H1 (cell line): ENCODE results near the gene GALNT18. TPM values are rescaled to one million over a fixed set of nuclear protein-coding genes. Genes with fewer than 3 reads are reported as not detected.

ENCODE experiments used
- CTCF ChIA-PET: fragments of 300-600 bp; sonication (Branson Sonifier 250); formaldehyde crosslinking; loops from one replicate; lab custom pipeline; 2021; ENCODE audit not compliant: partially characterized antibody; lab: Charles Lee
- POLR2A ChIA-PET: fragments of 300-600 bp; sonication (Branson Sonifier 250); formaldehyde crosslinking; loops from one replicate; lab custom pipeline; 2021; ENCODE audit warnings: inconsistent platforms; ENCODE audit not compliant: partially characterized antibody; lab: Charles Lee
- DNase-seq, 2 experiments: peaks; one replicate each; pipeline versions ENCODE4 v3.0.0 to v3.0.0-alpha.2; 2010 to 2022; ENCODE audit warnings: low spot score in 2 of 2, low read depth in 1 of 2, mixed read lengths in 1 of 2
- FAIRE-seq: peaks from 2 replicates; lab custom pipeline; 2011; peaks lifted over from hg19 to GRCh38; lab: Jason Lieb, UNC
- H2AFZ ChIP-seq: 2 replicates; pipeline ENCODE4 v1.8.1; 2012; ENCODE audit warnings: low read length, inconsistent platforms
- H2AK5ac ChIP-seq: 2 replicates; pipeline ENCODE4 v1.6.1; 2013; ENCODE audit warnings: low read depth, low read length
- H2BK120ac ChIP-seq: replicated peaks from 2 replicates; pipeline ENCODE3; 2013; ENCODE audit warnings: low read depth, low read length, inconsistent platforms
- H2BK12ac ChIP-seq: 2 replicates; pipeline ENCODE4 v1.6.1; 2013; ENCODE audit warnings: low read depth, low read length
- H2BK15ac ChIP-seq: 2 replicates; pipeline ENCODE4 v1.6.1; 2013; ENCODE audit warnings: low read length
- H2BK20ac ChIP-seq: 2 replicates; pipeline ENCODE4 v1.6.1; 2013; ENCODE audit warnings: low read length
- H2BK5ac ChIP-seq: 2 replicates; pipeline ENCODE4 v1.6.1; 2013; ENCODE audit warnings: low read depth, low read length
- H3K14ac ChIP-seq: 2 replicates; pipeline ENCODE4 v1.6.1; 2013; ENCODE audit warnings: inconsistent platforms; ENCODE audit not compliant: insufficient read length
- H3K18ac ChIP-seq: 2 replicates; pipeline ENCODE4 v1.6.1; 2013; ENCODE audit warnings: low read length; ENCODE audit errors: extremely low read depth
- H3K23ac ChIP-seq: 2 replicates; pipeline ENCODE4 v1.6.1; 2013; ENCODE audit warnings: inconsistent platforms; ENCODE audit not compliant: insufficient read length
- H3K23me2 ChIP-seq: 2 replicates; pipeline ENCODE4 v1.6.1; 2013; ENCODE audit warnings: low read depth, low read length
- H3K27ac ChIP-seq: 2 replicates; pipeline ENCODE4 v1.6.1; 2011; ENCODE audit warnings: low read depth, low read length, inconsistent platforms
- H3K27me3 ChIP-seq, 4 experiments: replicated peaks in 1 of 4; 1 replicate in 1 of 4; 2 replicates in 3 of 4; pipeline versions ENCODE4 v1.6.1 to v1.8.1; 2011 to 2013; ENCODE audit warnings: low read length in 3 of 4, mild to moderate bottlenecking in 3 of 4, inconsistent platforms in 2 of 4, mixed read lengths in 2 of 4, moderate library complexity in 1 of 4; ENCODE audit not compliant: control insufficient read depth in 3 of 4, insufficient read depth in 3 of 4; ENCODE audit errors: extremely low read depth in 1 of 4
- H3K36me3 ChIP-seq, 4 experiments: 2 replicates each; pipeline versions ENCODE4 v1.6.1 to v1.8.1; 2011 to 2013; ENCODE audit warnings: mild to moderate bottlenecking in 4 of 4, low read length in 3 of 4, moderate library complexity in 2 of 4, control low read depth in 1 of 4, inconsistent platforms in 1 of 4; ENCODE audit not compliant: insufficient read depth in 4 of 4, control insufficient read depth in 2 of 4
- H3K4ac ChIP-seq: replicated peaks from 2 replicates; pipeline ENCODE3; 2013; ENCODE audit warnings: low read length, low read depth, mixed read lengths, inconsistent platforms; ENCODE audit not compliant: insufficient read length
- H3K4me1 ChIP-seq, 4 experiments: replicated peaks in 1 of 4; 1 replicate in 1 of 4; 2 replicates in 3 of 4; pipeline versions ENCODE4 v1.6.1 to v1.8.1; 2011 to 2013; ENCODE audit warnings: low read length in 3 of 4, inconsistent platforms in 2 of 4, mixed read lengths in 1 of 4; ENCODE audit not compliant: insufficient read depth in 4 of 4, control insufficient read depth in 3 of 4
- H3K4me2 ChIP-seq, 2 experiments: 2 replicates each; pipeline versions ENCODE4 v1.6.1 to v1.8.1; 2011 to 2013; ENCODE audit warnings: low read depth in 2 of 2, low read length in 2 of 2, control low read depth in 1 of 2, inconsistent platforms in 1 of 2, mild to moderate bottlenecking in 1 of 2; ENCODE audit not compliant: insufficient read depth in 1 of 2
- H3K4me3 ChIP-seq, 4 experiments: fragments of 200-600, 300-600 bp in 1 of 4; sonication (generic), shearing (Covaris generic), sonication (Bioruptor Twin) in 1 of 4; 2 replicates each; pipeline versions ENCODE4 v1.5.1 to v1.8.1; 2011 to 2016; ENCODE audit warnings: low read length in 4 of 4, low read depth in 3 of 4, control low read depth in 2 of 4, inconsistent platforms in 2 of 4, mild to moderate bottlenecking in 2 of 4, mixed read lengths in 1 of 4, moderate library complexity in 1 of 4; ENCODE audit not compliant: insufficient read depth in 2 of 4; ENCODE audit errors: extremely low read depth in 1 of 4
- H3K56ac ChIP-seq: replicated peaks from 2 replicates; pipeline ENCODE3; 2013; ENCODE audit warnings: low read depth, mild to moderate bottlenecking, mixed read lengths, low read length, inconsistent platforms; ENCODE audit not compliant: insufficient read length
- H3K79me1 ChIP-seq: 2 replicates; pipeline ENCODE4 v1.6.1; 2013; ENCODE audit warnings: low read depth, low read length, control low read depth
- H3K79me2 ChIP-seq, 2 experiments: 2 replicates each; pipeline versions ENCODE4 v1.6.1 to v1.8.1; 2012 to 2013; ENCODE audit warnings: low read length in 2 of 2, mild to moderate bottlenecking in 2 of 2, inconsistent platforms in 1 of 2; ENCODE audit not compliant: insufficient read depth in 2 of 2, control insufficient read depth in 1 of 2
- H3K9ac ChIP-seq, 4 experiments: replicated peaks in 1 of 4; 1 replicate in 1 of 4; 2 replicates in 3 of 4; pipeline versions ENCODE4 v1.6.1 to v1.8.1; 2011 to 2013; ENCODE audit warnings: low read depth in 3 of 4, low read length in 3 of 4, control low read depth in 2 of 4, mild to moderate bottlenecking in 2 of 4, moderate library complexity in 2 of 4, inconsistent platforms in 1 of 4; ENCODE audit errors: extremely low read depth in 1 of 4
- H3K9me3 ChIP-seq, 2 experiments: 2 replicates each; pipeline versions ENCODE4 v1.6.1 to v1.8.1; 2012 to 2013; ENCODE audit warnings: mild to moderate bottlenecking in 2 of 2, moderate library complexity in 2 of 2, control low read depth in 1 of 2, inconsistent platforms in 1 of 2, low read depth in 1 of 2, low read length in 1 of 2, mixed read lengths in 1 of 2; ENCODE audit not compliant: insufficient read depth in 2 of 2
- H4K20me1 ChIP-seq, 2 experiments: replicated peaks in 1 of 2; 2 replicates each; pipeline versions ENCODE3 to v1.8.1; 2011 to 2013; ENCODE audit warnings: inconsistent platforms in 2 of 2, low read length in 2 of 2, mild to moderate bottlenecking in 1 of 2; ENCODE audit not compliant: insufficient read depth in 2 of 2, control insufficient read depth in 1 of 2
- H4K5ac ChIP-seq: 2 replicates; pipeline ENCODE4 v1.6.1; 2013; ENCODE audit warnings: low read length, low read depth, mixed read lengths, inconsistent platforms; ENCODE audit not compliant: insufficient read length
- H4K8ac ChIP-seq: 2 replicates; pipeline ENCODE4 v1.8.0; 2013; ENCODE audit warnings: mild to moderate bottlenecking, moderate library complexity, low read length, inconsistent platforms; ENCODE audit not compliant: insufficient read depth; ENCODE audit errors: extremely low read depth
- H4K91ac ChIP-seq: replicated peaks from 2 replicates; pipeline ENCODE3; 2013; ENCODE audit warnings: low read length, mixed read lengths, inconsistent platforms; ENCODE audit not compliant: insufficient read length
- BACH1 ChIP-seq: IDR thresholded peaks from 2 replicates; pipeline ENCODE4 v1.6.1; 2012; ENCODE audit warnings: low read length, improper control_type of control experiment
- CHD1 ChIP-seq: IDR thresholded peaks from 2 replicates; pipeline ENCODE4 v1.6.1; 2012; ENCODE audit warnings: low read depth, low read length, improper control_type of control experiment
- GABPA ChIP-seq: IDR thresholded peaks from 2 replicates; pipeline ENCODE4 v1.6.1; 2011; ENCODE audit warnings: mild to moderate bottlenecking, low read length, moderate library complexity, borderline replicate concordance; ENCODE audit not compliant: insufficient read depth
- JUND ChIP-seq: IDR thresholded peaks from 2 replicates; pipeline ENCODE4 v1.6.1; 2011; ENCODE audit warnings: mild to moderate bottlenecking, improper control_type of control experiment, low read length
- RNF2 ChIP-seq: fragments of 200-900, 300-1000 bp; sonication (generic); IDR thresholded peaks from 2 replicates; pipeline ENCODE4 v1.7.1; 2016; ENCODE audit warnings: borderline replicate concordance, low read depth, mild to moderate bottlenecking, antibody characterized with exemption, low read length; ENCODE audit not compliant: poor library complexity, severe bottlenecking; ENCODE audit errors: missing control alignments
- TAF1 ChIP-seq: IDR thresholded peaks from 2 replicates; pipeline ENCODE4 v1.6.1; 2011; ENCODE audit warnings: mild to moderate bottlenecking, low read depth, low read length
- WGBS, 2 experiments: shearing (Covaris generic) in 1 of 2; methylation state at CpG; one replicate each; pipeline versions ENCODE4 v1.1.6 to v1.1.7; 2013 to 2015; ENCODE audit warnings: low lambda C conversion rate in 2 of 2, mixed read lengths in 2 of 2, inconsistent platforms in 1 of 2, low coverage in 1 of 2, missing lambda C conversion rate in 1 of 2; ENCODE audit not compliant: insufficient replicate concordance in 2 of 2, insufficient coverage in 1 of 2, insufficient read length in 1 of 2; ENCODE audit errors: extremely low coverage in 1 of 2, missing lambda C conversion rate in 1 of 2; 5-methylcytosine and 5-hydroxymethylcytosine counted together
- polyA plus RNA-seq, 7 experiments: library from polyadenylated mRNA; depleted of rRNA in 3 of 7; stranded (reverse) in 5 of 7; unstranded in 2 of 7; fragments of >200 nt in 5 of 7; fragments of 200-250 nt in 2 of 7; gene quantifications; 1 replicate in 5 of 7; 2 replicates in 1 of 7; 4 replicates in 1 of 7; pipeline versions ENCODE4 v1.2.1 to v1.2.3, GENCODE V29; 2011 to 2013; ENCODE audit warnings: missing spikeins in 2 of 7, mixed read lengths in 2 of 7
- total RNA-seq: library from RNA; stranded (reverse); fragmentation: NEBNext Ultra II Directional; extraction: Animal tissue kit (Norgen Biotek cat#: 25700); gene quantifications from 2 replicates; pipeline ENCODE4 v1.2.1, GENCODE V29; 2021

Gene GALNT18
- total and polyA plus RNA-seq, 2 of the 8 experiments (the other 6 are each of a cell fraction or from before 2014, with no cell fraction given), result 6.0 to 9.4 TPM

DNA sequence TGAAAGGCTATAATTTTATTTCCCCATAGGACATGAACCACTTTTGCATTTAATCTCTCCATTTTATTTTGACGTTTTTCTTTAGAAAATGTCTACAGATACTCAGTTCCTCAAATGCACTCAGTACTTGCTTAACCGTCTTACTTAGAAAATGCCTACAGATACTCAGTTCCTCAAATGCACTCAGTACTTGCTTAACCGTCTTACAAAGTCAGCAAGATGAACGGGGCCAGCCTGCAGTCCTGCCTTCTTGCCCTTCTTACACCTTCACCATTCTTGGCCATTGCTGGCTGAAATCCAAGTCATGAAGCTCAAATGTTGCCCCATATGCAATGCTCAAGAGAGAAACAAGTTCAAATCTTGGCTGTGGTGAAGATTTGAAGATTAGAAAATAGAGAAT, 302.8 kb downstream of the GALNT18 start:
- POLR2A ChIA-PET, result interaction anchor here (0.6 kb wide), 1 partner anchor 247 kb away, joined by 3 read pairs; no protein-coding TSS in a partner anchor
- Histone ChIP-seq H2BK15ac (no peak overlapping the region), H3K14ac (no peak overlapping the region), H4K5ac (no peak overlapping the region), H3K56ac (no peak overlapping the region), H2BK120ac (no peak overlapping the region), H3K9me3 (0 out of 4 replicates have a peak, but pooled peaks cover 0 to 2% of the 10 kb centered on the region in 2 experiments), H3K4me3 (no peak overlapping the region), H2BK20ac (no peak overlapping the region), H2AFZ (no peak overlapping the region), H3K27ac (no peak overlapping the region), H3K23ac (no peak overlapping the region), H4K8ac (no peak overlapping the region)
- no peak for FAIRE-seq
- WGBS, 2 experiments, result 89% methylated on average over 4 of the region's 4 CpGs; no CpG with 5 or more reads in 1 of the 2 experiments
- no peak for TF ChIP-seq JUND
- no peak for TF ChIP-seq GABPA
- TF ChIP-seq RNF2, result no peak
- TF ChIP-seq TAF1, result no peak
- no peak for TF ChIP-seq BACH1
- TF ChIP-seq CHD1, result no peak
- TF ChIP-seq, all 59 proteins: peak for 0
- no peak overlapping the region for H3K9ac ChIP-seq
- H4K20me1 ChIP-seq, result no peaks in the 10 kb centered on the region
- no peak overlapping the region for H3K18ac ChIP-seq
- no peak overlapping the region for H2BK5ac ChIP-seq
- H3K79me2 ChIP-seq, result no peaks in the 10 kb centered on the region
- 0 out of 7 replicates have a peak, but pooled peaks cover 0 to 2% (median 0%) of the 10 kb centered on the region in 4 experiments for H3K27me3 ChIP-seq
- no peaks in the 10 kb centered on the region for H3K23me2 ChIP-seq
- CTCF ChIA-PET, result no interaction called here
- H3K4ac ChIP-seq, result no peak overlapping the region
- H3K36me3 ChIP-seq, result no peaks in the 10 kb centered on the region
- no peaks in the 10 kb centered on the region for H3K4me1 ChIP-seq
- no peak for DNase-seq
- H4K91ac ChIP-seq, result no peak overlapping the region
- no peaks in the 10 kb centered on the region for H3K79me1 ChIP-seq
- H3K4me2 ChIP-seq, result no peak overlapping the region
- H2BK12ac ChIP-seq, result no peak overlapping the region
- H2AK5ac ChIP-seq, result no peak overlapping the region
